Astrocyte of the spinal cord (primary cell): ENCODE data around the gene ST8SIA5.

Experiments
- DNase-seq: peaks from one replicate; pipeline ENCODE4 v3.0.0; 2011; ENCODE audit warnings: low read depth, low spot score
- H3K4me3 ChIP-seq: 2 replicates; pipeline ENCODE4 v1.5.1; 2011; ENCODE audit warnings: low read depth, mild to moderate bottlenecking, low read length, moderate library complexity
- CTCF ChIP-seq: IDR thresholded peaks from 2 replicates; pipeline ENCODE4 v1.5.1; 2012; ENCODE audit warnings: low read depth, mild to moderate bottlenecking, low read length, inconsistent platforms
- in situ Hi-C: cut with HindIII; loops from 2 replicates; pipeline ENCODE4 v1.10.0; 2017; ENCODE audit warnings: low sequenced_read_pairs

ST8SIA5 gene

GRCh38 chr18:46750626-46751025 is 6.2 kb downstream of the ST8SIA5 start:
- TF ChIP-seq CTCF = no peak
- in situ Hi-C loops = no loop called here
- H3K4me3 ChIP-seq = no peak overlapping the region
- DNase-seq = no peak

GRCh38 chr18:46748466-46748865 is 8.4 kb downstream of the ST8SIA5 start:
- H3K4me3 ChIP-seq = no peak overlapping the region
- in situ Hi-C loops = no loop called here
- TF ChIP-seq CTCF = no peak
- no peak for DNase-seq

- no peak for TF ChIP-seq CTCF
- in situ Hi-C loops = no loop called here
- DNase-seq = no peak
- H3K4me3 ChIP-seq = no peak overlapping the region
Observed at GRCh38 chr18:46740046-46740445, 16.8 kb downstream of the ST8SIA5 start.

GRCh38 chr18:46738491-46738890 is 18.4 kb downstream of the ST8SIA5 start:
- DNase-seq = no peak
- H3K4me3 ChIP-seq = no peak overlapping the region
- in situ Hi-C loops = no loop called here
- no peak for TF ChIP-seq CTCF

GRCh38 chr18:46736736-46737135 is 20.1 kb downstream of the ST8SIA5 start:
- no peak for TF ChIP-seq CTCF
- H3K4me3 ChIP-seq = no peak overlapping the region
- in situ Hi-C loops = no loop called here
- DNase-seq = no peak

- in situ Hi-C loops = no loop called here
- no peak for TF ChIP-seq CTCF
- DNase-seq = no peak
- H3K4me3 ChIP-seq = no peak overlapping the region
Observed at GRCh38 chr18:46736135-46736534, 20.7 kb downstream of the ST8SIA5 start.

GRCh38 chr18:46734981-46735380 is 21.9 kb downstream of the ST8SIA5 start:
- in situ Hi-C loops = no loop called here
- no peak for TF ChIP-seq CTCF
- no peak overlapping the region for H3K4me3 ChIP-seq
- DNase-seq = no peak
